Measurements from ENCODE around the gene DENND6A. TPM values are rescaled to one million over a fixed set of nuclear protein-coding genes. Genes with fewer than 3 reads are reported as not detected.

DENND6A gene
- total and polyA plus RNA-seq, 7 donors: 6.0 to 51.7 (median 23.8) TPM

GRCh38 chr3:57689367-57690053 lies 3.4 kb downstream of the DENND6A start:
- no peak for DNase-seq
- no peaks in the 10 kb centered on the region for H3K27me3 ChIP-seq
- H3K4me3 ChIP-seq: no peak overlapping the region
- peaks cover 0 to 67% (median 53%) of the 10 kb centered on the region in 4 donors for H3K4me1 ChIP-seq
- no peaks in the 10 kb centered on the region for H3K9me3 ChIP-seq
- H3K36me3 ChIP-seq: no peaks in the 10 kb centered on the region
- peak overlapping the region; percentile 43 to 100 (median 98) for H3K27ac ChIP-seq
- 76 to 77% methylated on average over 4 of the region's 4 CpGs for WGBS, 2 donors
- intact Hi-C loops (cut with DNase I): loop anchor here (5.0 kb wide), 1 partner anchor 92 kb away; the partner anchor contains the start of gene ARF4
- TF ChIP-seq POLR2A (IDR thresholded peaks at IDR 0.05) (no peak), CTCF (IDR thresholded peaks at IDR 0.05) (no peak), POLR2AphosphoS5 (IDR thresholded peaks at IDR 0.05) (no peak), EP300 (IDR thresholded peaks at IDR 0.05) (no peak)

GRCh38 chr3:57688291-57688690 lies 4.6 kb downstream of the DENND6A start:
- intact Hi-C loops (cut with DNase I): no loop called here
- H3K27ac ChIP-seq: peak overlapping the region; percentile 12 to 100 (median 70)
- no peaks in the 10 kb centered on the region for H3K27me3 ChIP-seq
- TF ChIP-seq POLR2A (IDR thresholded peaks at IDR 0.05) (no peak), EP300 (IDR thresholded peaks at IDR 0.05) (no peak), CTCF (IDR thresholded peaks at IDR 0.05) (no peak)
- no peaks in the 10 kb centered on the region for H3K9me3 ChIP-seq
- DNase-seq: no peak
- 81 to 91% methylated on average over 3 of the region's 3 CpGs for WGBS, 2 donors
- H3K4me1 ChIP-seq: peaks cover 0 to 71% (median 53%) of the 10 kb centered on the region in 4 donors
- no peaks in the 10 kb centered on the region for H3K36me3 ChIP-seq
- no peak overlapping the region for H3K4me3 ChIP-seq

GRCh38 chr3:57683286-57683685 lies 9.6 kb downstream of the DENND6A start:
- peaks cover 0 to 41% (median 23%) of the 10 kb centered on the region in 4 donors for H3K4me1 ChIP-seq
- WGBS, 2 donors: 81 to 84% methylated on average over 2 of the region's 2 CpGs
- no peaks in the 10 kb centered on the region for H3K27me3 ChIP-seq
- intact Hi-C loops (cut with DNase I): no loop called here
- H3K27ac ChIP-seq: no peak overlapping the region
- H3K36me3 ChIP-seq: peaks cover 0 to 18% (median 0%) of the 10 kb centered on the region in 4 donors
- TF ChIP-seq EP300 (IDR thresholded peaks at IDR 0.05) (no peak), POLR2A (IDR thresholded peaks at IDR 0.05) (no peak), CTCF (IDR thresholded peaks at IDR 0.05) (no peak), POLR2AphosphoS5 (IDR thresholded peaks at IDR 0.05) (no peak)
- no peak overlapping the region for H3K4me3 ChIP-seq
- no peaks in the 10 kb centered on the region for H3K9me3 ChIP-seq
- no peak for DNase-seq

GRCh38 chr3:57682284-57682683 lies 10.6 kb downstream of the DENND6A start:
- intact Hi-C loops (cut with DNase I): no loop called here
- H3K27me3 ChIP-seq: no peaks in the 10 kb centered on the region
- peaks cover 0 to 22% (median 0%) of the 10 kb centered on the region in 4 donors for H3K36me3 ChIP-seq
- no peak overlapping the region for H3K27ac ChIP-seq
- TF ChIP-seq EP300 (IDR thresholded peaks at IDR 0.05) (no peak), POLR2A (IDR thresholded peaks at IDR 0.05) (no peak), POLR2AphosphoS5 (IDR thresholded peaks at IDR 0.05) (no peak), CTCF (IDR thresholded peaks at IDR 0.05) (no peak)
- no peak for DNase-seq
- 0 to 60% methylated on average over 1 of the region's 1 CpG for WGBS, 2 donors
- no peaks in the 10 kb centered on the region for H3K9me3 ChIP-seq
- no peak overlapping the region for H3K4me3 ChIP-seq
- H3K4me1 ChIP-seq: peaks cover 0 to 31% (median 17%) of the 10 kb centered on the region in 4 donors

Data from sigmoid colon (tissue), 7 donors.